A673 (cell line): ENCODE data around the gene TMEM271. TPM values are rescaled to one million over a fixed set of nuclear protein-coding genes. Genes with fewer than 3 reads are reported as not detected.

Experiments used
- BruUV-seq: library from RNA; stranded (reverse); fragments of 400-500 nt; replicated peaks from 2 replicates; lab custom pipeline; 2021; lab: Mats Ljungman, UMichigan
- CTCF ChIA-PET: fragments of 300-600 bp; sonication (Branson Sonifier 250); formaldehyde crosslinking; loops from one replicate; lab custom pipeline; 2022; ENCODE audit warnings: antibody characterized with exemption; lab: Charles Lee
- POLR2A ChIA-PET: fragments of 300-600 bp; sonication (Branson Sonifier 250); formaldehyde crosslinking; loops from one replicate; lab custom pipeline; 2022; ENCODE audit warnings: antibody characterized with exemption; ENCODE audit not compliant: low non-redundant PET; lab: Charles Lee
- DNase-seq: peaks from one replicate; pipeline ENCODE4 v3.0.0-alpha.2; 2015; ENCODE audit warnings: low spot score
- H3K27ac ChIP-seq: fragments of 200-600 bp; sonication (generic); 2 replicates; pipeline ENCODE4 v1.5.1; 2016; ENCODE audit warnings: mixed run types, low read depth, mild to moderate bottlenecking, mixed read lengths, antibody characterized with exemption, low read length; ENCODE audit not compliant: poor library complexity, severe bottlenecking
- H3K27me3 ChIP-seq: fragments of 200-600 bp; sonication (generic); replicated peaks from 2 replicates; pipeline ENCODE4 v1.6.1; 2017; ENCODE audit warnings: mixed run types, low read depth, mild to moderate bottlenecking, mixed read lengths, antibody characterized with exemption, low read length; ENCODE audit not compliant: insufficient read depth, poor library complexity
- H3K36me3 ChIP-seq: fragments of 200-600 bp; sonication (generic); 2 replicates; pipeline ENCODE4 v1.6.1; 2016; ENCODE audit warnings: mixed run types, mild to moderate bottlenecking, mixed read lengths, antibody characterized with exemption, low read length; ENCODE audit not compliant: insufficient read depth, poor library complexity, severe bottlenecking
- H3K4me1 ChIP-seq: fragments of 200-600 bp; sonication (generic); 2 replicates; pipeline ENCODE4 v1.6.1; 2017; ENCODE audit warnings: mixed run types, mild to moderate bottlenecking, mixed read lengths, antibody characterized with exemption, low read length; ENCODE audit not compliant: insufficient read depth, poor library complexity, severe bottlenecking
- H3K4me3 ChIP-seq: fragments of 200-600 bp; sonication (generic); 2 replicates; pipeline ENCODE4 v1.5.1; 2016; ENCODE audit warnings: low read depth, mixed run types, mild to moderate bottlenecking, mixed read lengths, low read length; ENCODE audit not compliant: poor library complexity, severe bottlenecking
- H3K9me3 ChIP-seq: fragments of 200-600 bp; sonication (generic); 2 replicates; pipeline ENCODE4 v1.6.1; 2016; ENCODE audit warnings: mixed run types, low read depth, mild to moderate bottlenecking, mixed read lengths, antibody characterized with exemption, low read length; ENCODE audit not compliant: poor library complexity, severe bottlenecking
- EZH2 ChIP-seq: fragments of 200-600 bp; sonication (generic); IDR thresholded peaks from 2 replicates; pipeline ENCODE4 v1.6.1; 2017; ENCODE audit warnings: borderline replicate concordance, low read depth, mild to moderate bottlenecking, mixed read lengths, antibody characterized with exemption, low read length; ENCODE audit not compliant: poor library complexity, severe bottlenecking
- intact Hi-C: fragments of 100-400 bp; cut with micrococcal nuclease; formaldehyde crosslinking; loops from one replicate; pipeline ENCODE4 v1.10.0; 2022; ENCODE audit not compliant: unreplicated experiment
- total RNA-seq: library from RNA; stranded (reverse); gene quantifications from 2 replicates; pipeline ENCODE4 v1.2.3, GENCODE V29; 2021
- TF ChIP-seq, protein P1 (sequence below): fragments of 300-800, 200-600 bp; sonication (generic); conservative IDR thresholded peaks from 2 replicates; pipeline ENCODE4 v1.5.1; 2017; ENCODE audit warnings: low read depth, mild to moderate bottlenecking, antibody characterized with exemption, low read length, moderate library complexity, mixed read lengths

The TMEM271 gene
- total RNA-seq, 1 experiment from 2014 or later: 3.6 TPM

DNA sequence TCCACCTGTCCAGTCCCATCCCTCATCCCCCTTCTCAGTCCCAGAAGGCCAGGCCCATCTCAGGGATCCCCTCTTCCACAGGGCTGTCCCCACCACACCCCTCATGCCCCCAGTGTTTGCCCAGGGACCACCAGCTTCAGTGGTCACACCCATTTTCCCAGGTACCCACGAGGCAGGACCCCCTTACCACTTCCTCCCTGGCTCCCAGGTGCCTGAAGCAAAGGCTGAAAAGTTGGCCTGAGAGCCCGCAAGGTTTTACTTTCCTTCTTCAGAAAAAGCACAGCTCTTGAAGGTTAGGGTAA lies 7.8 kb downstream of the TMEM271 start:
- intact Hi-C loops: no loop called here
- Histone ChIP-seq H3K4me3 (no peak overlapping the region), H3K36me3 (no peaks in the 10 kb centered on the region), H3K27me3 (peaks cover 5% of the 10 kb centered on the region), H3K27ac (no peak overlapping the region), H3K9me3 (no peaks in the 10 kb centered on the region), H3K4me1 (peaks cover 1% of the 10 kb centered on the region)
- no peak for TF ChIP-seq EZH2
- TF ChIP-seq, protein P1, sequence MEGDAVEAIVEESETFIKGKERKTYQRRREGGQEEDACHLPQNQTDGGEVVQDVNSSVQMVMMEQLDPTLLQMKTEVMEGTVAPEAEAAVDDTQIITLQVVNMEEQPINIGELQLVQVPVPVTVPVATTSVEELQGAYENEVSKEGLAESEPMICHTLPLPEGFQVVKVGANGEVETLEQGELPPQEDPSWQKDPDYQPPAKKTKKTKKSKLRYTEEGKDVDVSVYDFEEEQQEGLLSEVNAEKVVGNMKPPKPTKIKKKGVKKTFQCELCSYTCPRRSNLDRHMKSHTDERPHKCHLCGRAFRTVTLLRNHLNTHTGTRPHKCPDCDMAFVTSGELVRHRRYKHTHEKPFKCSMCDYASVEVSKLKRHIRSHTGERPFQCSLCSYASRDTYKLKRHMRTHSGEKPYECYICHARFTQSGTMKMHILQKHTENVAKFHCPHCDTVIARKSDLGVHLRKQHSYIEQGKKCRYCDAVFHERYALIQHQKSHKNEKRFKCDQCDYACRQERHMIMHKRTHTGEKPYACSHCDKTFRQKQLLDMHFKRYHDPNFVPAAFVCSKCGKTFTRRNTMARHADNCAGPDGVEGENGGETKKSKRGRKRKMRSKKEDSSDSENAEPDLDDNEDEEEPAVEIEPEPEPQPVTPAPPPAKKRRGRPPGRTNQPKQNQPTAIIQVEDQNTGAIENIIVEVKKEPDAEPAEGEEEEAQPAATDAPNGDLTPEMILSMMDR: no peak
- POLR2A ChIA-PET: no interaction called here
- no peak for DNase-seq
- no TSS peak for BruUV-seq
- CTCF ChIA-PET: no interaction called here

- no peak for DNase-seq
- H3K4me3 ChIP-seq: no peak overlapping the region
- no peaks in the 10 kb centered on the region for H3K36me3 ChIP-seq
- ChIA-PET CTCF (no interaction called here), POLR2A (no interaction called here)
- H3K27ac ChIP-seq: no peak overlapping the region
- no peaks in the 10 kb centered on the region for H3K9me3 ChIP-seq
- no TSS peak for BruUV-seq
- H3K27me3 ChIP-seq: no peaks in the 10 kb centered on the region
- intact Hi-C loops: no loop called here
- H3K4me1 ChIP-seq: no peaks in the 10 kb centered on the region
- TF ChIP-seq, protein P1: no peak
- TF ChIP-seq EZH2: no peak
These were observed 8.4 kb downstream of the TMEM271 start for GRCh38 chr4:567457-568350.

DNA sequence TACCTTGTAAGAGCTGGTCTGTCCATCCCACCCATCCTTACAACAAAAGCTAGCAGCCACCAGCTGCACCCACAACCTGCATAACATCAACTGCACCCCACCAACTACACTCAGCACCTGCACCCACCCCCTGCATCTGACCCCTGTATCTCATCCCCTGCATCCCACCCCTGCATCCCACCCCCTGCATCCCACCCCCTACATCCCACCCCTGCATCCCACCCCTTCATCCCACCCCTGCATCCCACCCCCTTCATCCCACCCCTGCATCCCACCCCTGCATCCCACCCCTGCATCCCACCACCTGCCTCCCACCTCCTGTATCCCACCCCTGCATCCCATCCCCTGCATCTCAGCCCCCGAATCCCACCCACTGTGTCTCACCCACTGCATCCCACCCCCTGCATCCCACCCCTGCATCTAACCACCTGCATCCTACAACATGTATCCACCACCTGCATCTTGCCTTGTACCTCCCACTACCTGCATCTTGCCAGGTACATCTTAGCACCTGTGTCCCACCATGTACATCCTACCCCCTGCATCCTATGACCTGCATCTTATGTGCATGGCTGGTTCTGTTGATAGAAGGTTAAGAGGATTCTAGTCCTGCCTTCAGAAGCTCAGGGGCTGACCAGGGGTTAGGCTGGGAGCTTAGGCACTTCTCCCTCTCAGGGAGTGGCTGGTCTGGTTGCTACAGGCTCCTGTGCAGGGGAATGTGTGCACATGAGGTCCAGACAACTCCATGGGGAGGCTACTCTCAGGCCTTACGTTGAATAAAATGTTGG lies 9.4 kb downstream of the TMEM271 start:
- Histone ChIP-seq H3K9me3 (no peaks in the 10 kb centered on the region), H3K27me3 (no peaks in the 10 kb centered on the region), H3K36me3 (no peaks in the 10 kb centered on the region), H3K27ac (no peak overlapping the region), H3K4me1 (no peaks in the 10 kb centered on the region), H3K4me3 (no peak overlapping the region)
- no peak for DNase-seq
- intact Hi-C loops: no loop called here
- no peak for TF ChIP-seq EZH2
- TF ChIP-seq, protein P1: no peak
- BruUV-seq: no TSS peak
- ChIA-PET CTCF (no interaction called here), POLR2A (no interaction called here)
